Bronchial epithelial cell (primary cell): ENCODE results near the gene RBFOX2. TPM values are rescaled to one million over a fixed set of nuclear protein-coding genes. Genes with fewer than 3 reads are reported as not detected.

Experiments
- DNase-seq: peaks from one replicate; pipeline ENCODE4 v3.0.0-alpha.2; 2010; ENCODE audit warnings: low read depth
- FAIRE-seq: peaks from 2 replicates; lab custom pipeline; 2011; peaks lifted over from hg19 to GRCh38; lab: Jason Lieb, UNC
- H3K27me3 ChIP-seq: 2 replicates; pipeline ENCODE4 v1.5.1; 2011; ENCODE audit warnings: low read length; ENCODE audit not compliant: control insufficient read depth, insufficient read depth
- H3K36me3 ChIP-seq: 2 replicates; pipeline ENCODE4 v1.5.1; 2011; ENCODE audit warnings: low read length; ENCODE audit not compliant: control insufficient read depth, insufficient read depth
- H3K4me3 ChIP-seq: 2 replicates; pipeline ENCODE4 v1.5.1; 2011; ENCODE audit warnings: mild to moderate bottlenecking, low read depth, low read length, control low read depth
- CTCF ChIP-seq: IDR thresholded peaks from 2 replicates; pipeline ENCODE4 v1.5.1; 2011; ENCODE audit warnings: mild to moderate bottlenecking, moderate library complexity, low read length, control low read depth, inconsistent platforms; ENCODE audit not compliant: insufficient read depth, severe bottlenecking
- total RNA-seq: library from RNA; depleted of rRNA; stranded (reverse); fragments of >200 nt; gene quantifications from 2 replicates; pipeline ENCODE4 v1.2.1, GENCODE V29; 2014

RBFOX2 gene
- total RNA-seq, 1 donor from 2014 or later, result 69.5 TPM

- DNase-seq, result no peak
- H3K4me3 ChIP-seq, result no peak overlapping the region
- TF ChIP-seq CTCF, result no peak
- H3K36me3 ChIP-seq, result peaks cover 2% of the 10 kb centered on the region
- H3K27me3 ChIP-seq, result no peaks in the 10 kb centered on the region
- FAIRE-seq, result no peak
Measured at GRCh38 chr22:35830305-35830704, 198.3 kb downstream of the RBFOX2 start.

- Histone ChIP-seq H3K27me3 (no peaks in the 10 kb centered on the region), H3K4me3 (no peak overlapping the region), H3K36me3 (peaks cover 2% of the 10 kb centered on the region)
- TF ChIP-seq CTCF, result no peak
- no peak for DNase-seq
- FAIRE-seq, result no peak
Measured at GRCh38 chr22:35824256-35824655, 204.4 kb downstream of the RBFOX2 start.

GRCh38 chr22:35821654-35822053 lies 207.0 kb downstream of the RBFOX2 start:
- no peak for FAIRE-seq

GRCh38 chr22:35819421-35819820 lies 209.2 kb downstream of the RBFOX2 start:
- H3K4me3 ChIP-seq, result no peak overlapping the region
- no peaks in the 10 kb centered on the region for H3K27me3 ChIP-seq
- FAIRE-seq (no peak), DNase-seq (no peak)
- TF ChIP-seq CTCF, result no peak
- H3K36me3 ChIP-seq, result peaks cover 2% of the 10 kb centered on the region

More at GRCh38 chr22:35821654-35822053, 207.0 kb downstream of the RBFOX2 start:
- peaks cover 2% of the 10 kb centered on the region for H3K36me3 ChIP-seq
- no peak for TF ChIP-seq CTCF
- H3K4me3 ChIP-seq, result no peak overlapping the region
- H3K27me3 ChIP-seq, result no peaks in the 10 kb centered on the region
- DNase-seq, result no peak

GRCh38 chr22:35818897-35819296 lies 209.7 kb downstream of the RBFOX2 start:
- no peak for TF ChIP-seq CTCF
- no peak for FAIRE-seq
- DNase-seq, result no peak

GRCh38 chr22:35812600-35812999 lies 216.0 kb downstream of the RBFOX2 start:
- DNase-seq, result no peak
- no peak for FAIRE-seq
- TF ChIP-seq CTCF, result no peak
- H3K4me3 ChIP-seq, result no peak overlapping the region
- peaks cover 5% of the 10 kb centered on the region for H3K36me3 ChIP-seq
- H3K27me3 ChIP-seq, result no peaks in the 10 kb centered on the region

More at GRCh38 chr22:35818897-35819296, 209.7 kb downstream of the RBFOX2 start:
- Histone ChIP-seq H3K27me3 (no peaks in the 10 kb centered on the region), H3K36me3 (no peaks in the 10 kb centered on the region), H3K4me3 (no peak overlapping the region)
